NK-92 treated with Interleukin-12 subunit alpha and Interleukin-12 subunit beta, amount 100 ng/mL, for 24 hours (cell line): Measurements from ENCODE around the gene LBHD2.
"Not testable (repeated sequence)": the region's sequence is repeated elsewhere in the genome, so short reads cannot be mapped to it uniquely, and the experiment has no call there.

ENCODE experiments used
- DNase-seq: peaks from one replicate; lab custom pipeline; 2025; lab: John Stamatoyannopoulos, UW

Gene LBHD2

GRCh38 chr14:103104654-103105452 is 20.8 kb downstream of the LBHD2 start:
- peak; percentile 31 for DNase-seq

DNA sequence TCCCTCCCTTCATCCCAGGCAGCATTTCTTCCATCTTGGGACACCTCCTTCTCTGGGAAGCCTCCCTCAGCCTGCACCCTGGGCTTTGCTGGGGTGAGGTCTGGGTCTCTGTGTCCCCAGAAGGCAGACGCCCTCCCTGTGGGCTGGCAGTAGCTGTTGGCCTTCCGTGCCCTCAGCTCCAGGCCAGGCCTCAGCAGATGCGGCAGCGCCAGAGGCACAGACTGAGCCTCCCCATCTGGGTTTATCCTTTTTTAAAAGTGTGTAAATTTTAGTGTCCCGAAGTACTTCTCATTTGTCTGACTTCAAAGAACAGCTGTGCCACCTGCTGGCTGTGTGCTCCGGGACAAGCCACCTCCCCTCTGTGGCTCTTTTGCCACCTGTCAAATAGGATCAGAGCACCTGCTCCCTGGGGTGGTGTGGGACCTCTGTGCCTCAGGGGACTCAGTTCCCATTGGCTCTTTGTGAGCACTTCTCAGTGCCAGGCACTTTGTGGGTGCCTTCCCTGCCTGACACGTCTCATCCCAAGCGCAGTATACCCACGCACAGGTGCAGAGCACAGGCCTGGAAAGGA is 21.7 kb downstream of the LBHD2 start:
- no peak for DNase-seq

- DNase-seq: no peak
Observed at GRCh38 chr14:103107455-103107854, 23.4 kb downstream of the LBHD2 start.

DNA sequence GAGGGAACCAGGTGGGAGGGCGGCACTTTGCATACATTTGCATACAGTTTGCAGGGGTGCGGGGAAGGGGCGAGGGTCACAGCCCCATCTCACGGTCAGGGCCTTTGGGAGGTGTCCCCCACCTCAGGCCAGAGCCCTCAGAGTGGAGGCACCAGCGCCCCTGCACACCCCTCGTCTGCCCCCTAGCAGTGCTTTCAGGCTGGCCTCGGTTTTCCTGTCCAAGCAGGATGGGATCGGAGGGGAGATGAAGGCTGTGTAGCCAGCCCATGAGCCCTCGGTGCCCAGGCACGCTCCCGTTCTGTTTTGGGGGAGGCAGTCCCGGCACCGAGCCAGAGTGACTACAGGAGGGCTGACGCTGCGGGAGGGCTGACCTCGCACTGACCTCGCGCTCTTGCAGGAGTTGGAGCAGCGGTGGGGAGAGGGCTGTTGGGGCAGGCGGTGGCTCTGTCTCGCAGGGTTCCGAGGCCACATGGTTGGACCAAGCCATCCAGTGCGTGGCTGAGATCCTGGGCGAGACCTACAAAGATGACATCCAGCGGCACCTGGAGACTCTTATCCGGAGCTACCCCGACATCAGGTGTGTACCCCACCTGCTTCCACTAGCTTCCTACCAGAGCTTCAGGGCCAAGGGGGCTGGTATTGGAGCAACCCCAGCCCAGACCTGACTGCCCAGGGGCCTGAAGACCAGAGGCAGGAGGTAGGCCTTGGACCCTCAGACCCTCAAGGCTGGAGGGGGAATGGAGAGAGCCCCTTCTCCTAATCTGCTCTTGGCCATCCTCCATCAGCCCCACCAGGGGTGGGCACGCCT is 24.1 kb downstream of the LBHD2 start:
- DNase-seq: no peak

- peak; percentile 22 for DNase-seq
Observed at GRCh38 chr14:103108749-103109207, 24.8 kb downstream of the LBHD2 start.

DNA sequence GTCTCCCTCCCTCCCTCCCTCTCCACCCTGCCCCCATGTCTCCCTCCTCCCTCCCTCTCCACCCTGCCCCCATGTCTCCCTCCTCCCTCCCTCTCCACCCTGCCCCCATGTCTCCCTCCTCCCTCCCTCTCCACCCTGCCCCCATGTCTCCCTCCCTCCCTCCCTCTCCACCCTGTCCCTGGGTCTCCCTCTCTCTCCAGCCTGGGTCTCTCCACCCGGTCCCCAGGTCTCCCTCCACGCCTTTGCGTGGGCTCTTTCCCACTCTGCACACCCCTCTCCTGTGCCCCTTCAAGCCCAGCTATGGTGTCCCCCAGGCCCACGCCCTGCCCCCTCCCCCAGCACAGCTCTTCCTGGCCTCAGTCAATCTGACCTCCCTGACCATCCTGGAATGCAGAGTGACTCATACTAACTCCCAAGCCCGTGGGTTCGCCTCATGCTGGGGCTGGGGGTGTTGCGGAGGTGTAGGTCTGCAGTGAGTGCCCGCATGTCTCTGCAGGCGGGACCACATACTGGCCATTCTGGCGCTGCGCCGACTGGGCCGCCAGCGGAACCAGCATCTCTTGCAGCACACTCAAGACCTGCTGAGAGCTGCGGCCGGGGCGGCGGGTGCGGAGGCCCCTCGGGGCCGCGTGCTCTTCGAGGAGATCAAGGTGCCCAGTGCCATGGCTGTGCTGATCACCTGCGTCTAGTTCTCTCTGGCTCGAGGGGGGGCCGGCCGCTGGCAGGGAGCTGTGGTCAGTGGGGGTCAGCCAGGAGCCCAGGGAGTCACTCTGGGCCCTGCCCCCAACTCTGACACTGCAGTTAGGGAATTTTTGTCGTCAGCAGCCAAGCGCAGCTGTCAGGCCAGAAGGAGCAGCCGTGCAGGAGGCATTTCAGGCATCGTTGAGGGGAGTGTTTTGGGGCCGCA is 25.8 kb downstream of the LBHD2 start:
- no peak for DNase-seq

DNA sequence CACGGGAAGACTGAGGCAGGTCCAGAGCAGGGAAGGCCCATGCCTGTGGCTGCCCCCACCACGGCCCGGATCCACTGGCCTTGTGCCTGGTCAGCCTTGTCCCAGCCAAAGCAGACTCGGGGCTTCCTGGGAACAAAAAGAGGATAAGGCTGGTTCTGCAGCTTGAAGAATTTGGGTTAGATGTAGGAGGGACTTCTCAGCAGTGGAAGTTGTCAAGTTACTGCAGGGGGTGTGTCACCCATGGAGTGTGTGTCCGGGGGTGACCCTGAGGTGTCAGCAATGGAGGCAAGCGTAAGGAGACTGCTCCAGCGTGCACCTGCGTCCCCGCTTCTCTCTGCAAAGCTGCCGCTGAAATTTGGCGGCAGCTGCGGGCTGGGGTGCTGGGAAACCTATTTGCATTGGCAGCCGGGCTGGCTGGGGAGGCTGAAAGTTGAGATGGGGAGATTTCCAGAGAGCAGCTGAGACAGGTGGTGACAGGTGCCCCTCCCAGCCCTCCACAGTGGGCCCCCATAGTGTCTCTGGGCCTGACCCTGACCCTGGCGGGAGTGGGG is 26.7 kb downstream of the LBHD2 start:
- no peak for DNase-seq

DNA sequence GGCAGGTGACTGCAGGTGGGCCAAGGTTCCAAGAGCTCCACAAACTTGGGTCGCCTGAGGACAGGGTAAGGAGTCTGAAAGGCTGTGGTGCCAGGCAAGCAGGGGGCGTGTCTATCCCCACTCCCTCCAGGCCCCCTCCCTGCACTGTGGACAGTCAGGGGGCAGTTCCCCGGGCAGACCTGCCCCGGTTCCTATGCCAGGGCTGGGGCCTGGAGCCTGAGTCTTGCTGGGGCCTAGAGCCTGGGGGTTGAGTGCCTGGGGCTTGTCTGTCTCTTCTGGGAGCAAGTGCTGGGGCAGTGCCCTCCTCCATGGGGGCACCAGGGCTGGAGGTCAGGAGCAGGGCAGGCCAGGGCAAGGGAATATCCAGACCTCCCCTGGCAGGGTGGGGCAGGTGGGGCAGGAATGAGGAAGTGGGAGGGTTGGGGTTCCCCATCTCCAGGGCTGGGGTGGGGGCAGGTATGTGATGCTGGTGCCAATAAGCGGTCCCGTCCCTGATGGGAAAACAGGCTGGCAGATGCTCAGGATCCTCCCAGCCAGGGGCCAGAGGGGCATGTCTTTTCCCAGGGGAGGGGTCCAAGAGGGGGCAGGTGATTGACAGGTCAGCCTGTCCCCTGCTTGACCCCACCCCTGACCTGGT is 27.3 kb downstream of the LBHD2 start:
- no peak for DNase-seq

DNA sequence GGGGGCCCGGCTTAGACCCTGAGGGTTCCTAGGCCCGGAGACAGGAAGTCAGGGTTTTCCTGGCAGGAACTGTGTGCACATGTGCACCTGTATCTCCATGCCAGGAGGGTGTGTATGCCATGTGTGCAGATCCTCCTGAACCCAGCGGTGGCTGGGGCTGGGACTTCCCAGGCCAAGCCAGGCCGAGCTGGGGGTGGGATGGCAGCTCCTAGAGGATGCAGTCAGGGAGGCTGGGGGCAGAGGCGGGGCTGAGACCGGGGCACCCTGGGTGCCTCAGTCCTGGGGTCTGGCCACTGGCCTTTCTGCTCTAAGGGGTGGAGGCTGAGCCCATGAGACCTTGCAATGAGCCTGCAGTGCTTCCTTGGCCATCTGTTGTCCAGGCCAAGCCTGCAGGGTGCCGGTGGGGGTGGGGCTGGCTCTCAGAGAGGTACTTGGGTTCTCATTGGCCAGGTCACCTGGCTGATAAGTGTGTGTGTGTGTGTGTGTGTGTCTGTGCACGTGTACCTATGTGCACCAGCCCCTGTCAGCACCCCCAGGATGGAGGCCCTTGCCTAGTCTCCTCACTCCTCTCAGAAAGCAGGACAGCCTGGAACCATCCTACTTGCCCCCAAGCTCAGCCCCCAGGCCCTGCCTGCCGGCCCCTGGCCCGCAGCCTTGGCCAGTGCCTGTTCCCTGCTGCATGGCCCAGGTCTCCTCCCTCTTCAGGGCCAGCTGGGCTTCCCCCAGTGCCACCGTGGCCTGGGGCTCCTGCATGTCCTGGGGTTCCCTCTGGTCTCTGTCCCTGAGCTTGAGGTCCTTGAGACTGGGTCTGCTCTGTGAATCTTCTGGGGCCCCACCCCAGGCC is 28.6 kb downstream of the LBHD2 start:
- DNase-seq: no peak

- DNase-seq: no peak
Observed at GRCh38 chr14:103113303-103113702, 29.3 kb downstream of the LBHD2 start.

DNA sequence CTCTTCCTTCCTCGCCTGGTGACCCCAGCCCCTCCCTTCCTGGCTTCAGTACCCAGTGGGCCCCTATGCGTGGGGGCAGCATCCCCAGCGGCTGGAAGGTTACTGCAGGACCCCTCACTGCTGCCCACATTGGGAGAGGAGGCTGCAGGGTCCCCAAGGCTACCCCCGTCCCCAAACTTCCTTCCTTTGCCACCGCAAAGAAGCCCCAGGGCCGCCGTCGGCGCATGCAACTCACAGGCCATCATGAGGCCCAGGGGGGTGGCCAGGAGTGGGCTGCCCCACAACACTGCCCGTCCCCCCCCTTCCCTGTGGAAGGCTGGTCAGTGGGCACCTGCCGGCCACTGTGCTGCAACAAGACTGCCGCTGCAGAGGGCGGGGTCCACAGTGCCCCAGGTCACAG is 29.8 kb downstream of the LBHD2 start:
- no peak for DNase-seq

DNA sequence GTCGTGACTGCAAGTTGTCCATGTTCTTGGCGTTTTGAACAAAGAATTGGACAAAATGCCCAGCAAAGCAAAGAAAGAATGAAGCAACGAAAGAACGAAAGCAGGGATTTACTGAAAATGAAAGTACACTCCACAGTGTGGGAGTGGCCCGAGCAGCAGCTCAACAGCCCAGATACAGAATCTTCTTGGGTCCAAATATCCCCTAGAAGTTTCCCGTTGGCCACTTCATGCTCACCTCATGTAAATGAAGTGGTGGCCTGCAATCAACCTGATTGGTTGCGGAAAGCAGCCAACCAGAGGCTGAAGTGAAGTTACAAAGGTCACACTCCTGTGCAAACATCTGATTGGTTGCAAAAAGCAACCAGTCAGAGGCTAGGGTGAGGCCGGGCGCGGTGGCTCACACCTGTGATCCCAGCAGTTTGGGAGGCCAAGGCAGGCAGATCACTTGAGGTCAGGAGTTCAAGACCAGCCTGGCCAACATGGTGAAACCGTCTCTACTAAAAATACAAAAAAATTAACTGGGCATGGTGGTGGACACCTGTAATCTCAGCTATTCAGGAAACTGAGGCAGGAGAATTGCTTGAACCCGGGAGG is 31.2 kb downstream of the LBHD2 start:
- not testable (repeated sequence) for DNase-seq

DNA sequence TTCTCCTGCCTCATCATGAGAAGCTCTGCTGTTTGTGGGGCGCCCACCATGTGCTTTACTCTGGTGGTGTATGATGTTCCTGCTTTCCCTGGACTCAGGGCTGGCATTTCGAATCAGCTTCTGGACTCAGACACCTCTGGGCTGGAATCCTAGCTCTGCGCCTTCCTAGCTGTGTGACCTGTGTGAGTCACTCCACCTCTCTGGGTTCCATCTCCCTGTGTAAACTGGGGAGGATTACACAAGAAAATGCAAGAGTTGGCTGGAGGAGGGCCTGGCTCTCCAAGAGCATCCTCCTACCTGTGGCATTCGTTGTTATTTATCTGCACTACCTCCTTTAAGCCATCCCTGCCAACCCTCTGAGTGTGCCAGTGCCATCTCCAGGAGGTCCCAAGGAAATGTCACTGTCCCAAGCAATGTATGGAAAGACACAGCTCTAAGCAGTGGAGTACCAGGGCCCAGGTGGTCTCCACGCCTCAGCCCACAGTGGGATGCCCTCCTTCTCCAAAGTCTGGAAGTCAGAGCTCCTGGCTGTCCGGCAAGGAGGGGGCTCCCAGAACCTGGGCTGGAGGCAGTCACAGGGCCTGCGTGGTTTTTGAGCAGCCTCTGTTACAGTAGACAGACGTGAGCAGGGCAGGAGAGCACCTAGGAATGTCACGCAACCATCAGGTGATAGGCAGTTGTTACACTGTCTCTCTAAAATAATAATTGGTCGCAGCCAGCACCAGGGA is 32.0 kb downstream of the LBHD2 start:
- no peak for DNase-seq

GRCh38 chr14:103116636-103117035 is 32.6 kb downstream of the LBHD2 start:
- DNase-seq: no peak

GRCh38 chr14:103117499-103117898 is 33.5 kb downstream of the LBHD2 start:
- not testable (repeated sequence) for DNase-seq

- no peak for DNase-seq
Observed at GRCh38 chr14:103118018-103118662, 34.1 kb downstream of the LBHD2 start.

- no peak for DNase-seq
Observed at GRCh38 chr14:103118663-103119404, 34.8 kb downstream of the LBHD2 start.

DNA sequence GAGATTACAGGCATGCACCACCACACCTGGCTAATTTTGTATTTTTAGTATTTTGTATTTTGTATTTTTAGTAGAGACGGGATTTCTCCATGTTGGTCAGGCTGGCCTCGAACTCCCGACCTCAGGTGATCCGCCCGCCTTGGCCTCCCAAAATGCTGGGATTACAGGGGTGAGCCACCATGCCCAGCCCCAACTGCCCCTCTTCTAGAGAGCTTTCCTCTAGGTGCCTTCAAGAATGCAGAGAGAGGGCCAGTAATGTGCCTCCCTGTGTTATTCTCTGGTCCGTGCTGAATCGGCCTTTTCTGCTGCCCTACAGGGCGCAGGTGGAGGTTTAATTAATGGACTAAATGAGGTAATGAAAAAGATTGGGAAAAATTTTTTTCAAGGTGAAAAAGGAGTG is 35.5 kb downstream of the LBHD2 start:
- not testable (repeated sequence) for DNase-seq
